ENCODE results near the gene OLFM3. TPM values are rescaled to one million over a fixed set of nuclear protein-coding genes. Genes with fewer than 3 reads are reported as not detected.

OLFM3 gene
- total RNA-seq, 1 donor from 2014 or later = not detected

DNA sequence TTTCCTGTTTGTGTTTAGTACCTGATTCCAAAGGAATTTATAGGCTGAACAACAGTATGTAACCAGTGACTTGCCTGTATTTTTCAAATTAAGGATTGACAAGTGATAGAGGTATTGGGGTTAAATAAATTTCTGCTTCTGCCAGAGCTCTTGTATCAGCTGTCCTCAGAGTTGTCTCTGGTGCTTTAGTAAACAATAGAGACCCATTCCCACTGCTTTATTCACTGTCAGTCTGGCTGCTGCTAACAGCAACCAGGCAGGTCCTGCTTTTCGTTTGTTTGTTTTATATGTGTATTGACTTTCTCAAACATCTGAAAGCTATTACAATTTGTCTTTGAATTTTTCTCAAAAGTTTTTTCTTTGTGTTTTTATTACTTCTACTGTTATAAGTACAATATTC is 76.1 kb downstream of the OLFM3 start:
- Histone ChIP-seq H3K4me3 (ENCODE audit: low read depth, low read length) (no peak overlapping the region), H3K27me3 (ENCODE audit: control insufficient read depth, insufficient read depth, low read length) (no peaks in the 10 kb centered on the region), H3K36me3 (ENCODE audit: control insufficient read depth, insufficient read depth, low read length) (no peaks in the 10 kb centered on the region)
- DNase-seq (ENCODE audit: low read depth) (no peak), FAIRE-seq (no peak)
- TF ChIP-seq, protein P1, sequence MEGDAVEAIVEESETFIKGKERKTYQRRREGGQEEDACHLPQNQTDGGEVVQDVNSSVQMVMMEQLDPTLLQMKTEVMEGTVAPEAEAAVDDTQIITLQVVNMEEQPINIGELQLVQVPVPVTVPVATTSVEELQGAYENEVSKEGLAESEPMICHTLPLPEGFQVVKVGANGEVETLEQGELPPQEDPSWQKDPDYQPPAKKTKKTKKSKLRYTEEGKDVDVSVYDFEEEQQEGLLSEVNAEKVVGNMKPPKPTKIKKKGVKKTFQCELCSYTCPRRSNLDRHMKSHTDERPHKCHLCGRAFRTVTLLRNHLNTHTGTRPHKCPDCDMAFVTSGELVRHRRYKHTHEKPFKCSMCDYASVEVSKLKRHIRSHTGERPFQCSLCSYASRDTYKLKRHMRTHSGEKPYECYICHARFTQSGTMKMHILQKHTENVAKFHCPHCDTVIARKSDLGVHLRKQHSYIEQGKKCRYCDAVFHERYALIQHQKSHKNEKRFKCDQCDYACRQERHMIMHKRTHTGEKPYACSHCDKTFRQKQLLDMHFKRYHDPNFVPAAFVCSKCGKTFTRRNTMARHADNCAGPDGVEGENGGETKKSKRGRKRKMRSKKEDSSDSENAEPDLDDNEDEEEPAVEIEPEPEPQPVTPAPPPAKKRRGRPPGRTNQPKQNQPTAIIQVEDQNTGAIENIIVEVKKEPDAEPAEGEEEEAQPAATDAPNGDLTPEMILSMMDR (IDR thresholded peaks at IDR 0.05; ENCODE audit: insufficient read depth, low read length, severe bottlenecking) = no peak

DNA sequence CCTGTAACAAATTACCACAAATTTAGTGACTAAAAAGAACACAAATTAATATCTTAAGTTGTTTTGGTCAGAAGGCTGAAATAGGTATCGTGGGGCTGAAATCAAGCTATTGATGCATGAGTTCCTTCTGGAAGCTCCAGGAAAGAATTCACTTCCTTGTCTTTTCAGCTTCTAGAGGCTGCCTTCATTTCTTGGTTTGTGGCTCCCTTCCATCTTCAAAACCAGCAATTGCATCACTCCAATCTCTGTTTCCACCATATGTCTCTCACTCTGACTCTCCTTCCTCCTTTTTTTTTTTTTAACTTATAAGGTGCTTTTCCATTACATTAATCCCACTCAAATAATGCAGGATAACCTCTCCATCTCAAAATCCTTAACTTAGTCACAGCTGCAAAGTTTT is 78.4 kb downstream of the OLFM3 start:
- Histone ChIP-seq H3K4me3 (ENCODE audit: low read depth, low read length) (no peak overlapping the region), H3K36me3 (ENCODE audit: control insufficient read depth, insufficient read depth, low read length) (no peaks in the 10 kb centered on the region), H3K27me3 (ENCODE audit: control insufficient read depth, insufficient read depth, low read length) (no peaks in the 10 kb centered on the region)
- DNase-seq (ENCODE audit: low read depth) (no peak), FAIRE-seq (no peak)
- TF ChIP-seq, protein P1 (IDR thresholded peaks at IDR 0.05; ENCODE audit: insufficient read depth, low read length, severe bottlenecking) = no peak

DNA sequence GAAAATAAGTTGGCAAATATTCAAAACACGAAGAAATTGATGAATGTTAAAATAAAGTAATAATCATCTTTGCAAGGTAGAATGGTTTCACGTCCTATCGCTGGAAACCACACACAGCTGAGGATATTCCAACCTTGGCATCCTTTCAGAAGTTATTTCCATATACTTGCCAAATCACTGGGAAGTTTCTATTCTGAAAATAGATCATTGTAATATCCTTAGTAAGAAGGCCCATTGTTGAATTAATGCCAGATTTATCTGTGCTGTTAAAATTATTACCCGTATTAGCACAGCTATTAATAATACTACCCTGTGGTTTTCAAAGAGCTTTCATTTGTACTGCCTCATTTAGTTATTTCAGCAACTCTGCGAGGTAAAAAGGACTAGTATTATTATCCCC is 81.1 kb downstream of the OLFM3 start:
- Histone ChIP-seq H3K36me3 (ENCODE audit: control insufficient read depth, insufficient read depth, low read length) (no peaks in the 10 kb centered on the region), H3K27me3 (ENCODE audit: control insufficient read depth, insufficient read depth, low read length) (no peaks in the 10 kb centered on the region), H3K4me3 (ENCODE audit: low read depth, low read length) (no peak overlapping the region)
- no peak for FAIRE-seq
- no peak for DNase-seq (ENCODE audit: low read depth)
- TF ChIP-seq, protein P1 (IDR thresholded peaks at IDR 0.05; ENCODE audit: insufficient read depth, low read length, severe bottlenecking) = no peak

DNA sequence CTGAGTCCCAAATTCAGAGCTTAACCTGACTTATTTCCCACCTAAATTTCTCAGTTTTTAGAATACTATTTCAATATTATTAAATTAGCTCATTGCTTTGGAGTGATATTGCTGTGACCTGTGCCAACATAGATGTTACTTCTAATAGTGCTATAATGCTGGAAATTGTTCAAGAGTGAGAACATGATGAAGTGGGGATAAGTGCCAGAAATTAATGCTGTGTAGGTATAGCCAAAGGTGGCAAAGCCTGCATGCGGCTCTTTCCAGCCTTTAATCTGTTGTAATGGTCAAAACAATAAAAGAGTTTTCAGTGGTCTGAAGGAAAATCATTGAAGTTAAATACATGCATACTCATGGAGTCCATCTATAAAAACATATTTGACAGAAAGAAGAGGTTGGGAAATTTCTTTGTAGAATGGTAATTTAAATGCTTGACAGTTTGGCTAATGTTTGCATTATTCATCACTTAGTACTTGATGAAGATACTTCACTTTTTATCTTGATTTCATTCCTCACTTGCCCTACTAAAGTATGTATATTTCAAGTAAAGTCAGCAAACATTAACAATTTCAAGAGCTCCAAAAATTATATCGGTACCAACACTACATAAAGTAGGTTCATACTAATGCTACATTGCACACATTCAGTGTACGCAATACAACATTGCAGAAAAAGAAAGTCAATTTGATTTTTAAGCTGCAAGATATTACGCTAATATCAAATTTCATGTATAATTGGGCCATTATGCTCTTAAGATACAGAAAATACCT is 82.1 kb downstream of the OLFM3 start:
- H3K4me3 ChIP-seq (ENCODE audit: low read depth, low read length) = no peak overlapping the region
- DNase-seq (ENCODE audit: low read depth) = no peak
- TF ChIP-seq, protein P1 (IDR thresholded peaks at IDR 0.05; ENCODE audit: insufficient read depth, low read length, severe bottlenecking) = no peak
- H3K36me3 ChIP-seq (ENCODE audit: control insufficient read depth, insufficient read depth, low read length) = no peaks in the 10 kb centered on the region
- H3K27me3 ChIP-seq (ENCODE audit: control insufficient read depth, insufficient read depth, low read length) = no peaks in the 10 kb centered on the region
- no peak for FAIRE-seq

DNA sequence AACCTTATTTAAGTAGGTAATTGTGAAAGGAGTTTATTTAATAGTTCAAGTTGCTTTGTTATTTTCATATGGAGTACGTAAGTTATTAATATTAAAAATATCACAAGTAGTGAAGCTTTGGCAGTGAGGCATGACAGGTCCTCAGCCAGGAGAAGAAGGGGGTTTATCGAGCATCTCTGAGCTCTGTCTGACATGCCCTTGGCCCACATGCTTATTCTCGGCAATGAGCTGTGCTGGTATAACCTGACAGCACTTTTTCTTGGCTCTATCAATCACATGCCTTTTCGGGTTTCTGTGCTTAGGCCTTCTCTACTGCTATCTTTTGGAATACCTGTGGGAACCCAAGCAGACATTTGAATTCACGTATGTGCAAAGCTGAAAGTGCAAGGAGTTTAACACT is 84.8 kb downstream of the OLFM3 start:
- no peak for FAIRE-seq
- Histone ChIP-seq H3K4me3 (ENCODE audit: low read depth, low read length) (no peak overlapping the region), H3K36me3 (ENCODE audit: control insufficient read depth, insufficient read depth, low read length) (no peaks in the 10 kb centered on the region), H3K27me3 (ENCODE audit: control insufficient read depth, insufficient read depth, low read length) (no peaks in the 10 kb centered on the region)
- no peak for DNase-seq (ENCODE audit: low read depth)
- TF ChIP-seq, protein P1 (IDR thresholded peaks at IDR 0.05; ENCODE audit: insufficient read depth, low read length, severe bottlenecking) = no peak

DNA sequence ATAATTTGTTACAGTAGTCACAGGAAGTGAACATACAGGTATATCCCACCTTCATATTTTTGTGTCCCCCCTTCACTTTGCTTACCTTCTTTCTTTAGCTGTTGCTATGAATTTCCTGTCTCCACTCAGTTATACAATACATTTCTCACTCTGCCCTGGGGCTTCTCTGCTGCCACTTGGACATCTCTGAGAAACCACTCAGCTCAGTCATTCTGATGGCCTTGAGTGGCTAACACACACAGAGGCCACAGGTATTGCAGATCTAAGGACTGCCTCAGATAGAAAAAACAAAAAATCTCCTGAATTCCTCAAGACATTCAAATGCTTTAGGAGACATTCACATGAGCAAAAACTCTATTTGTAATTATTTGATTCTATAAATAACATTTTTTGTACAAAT is 87.7 kb downstream of the OLFM3 start:
- TF ChIP-seq, protein P1 (IDR thresholded peaks at IDR 0.05; ENCODE audit: insufficient read depth, low read length, severe bottlenecking) = no peak
- FAIRE-seq = no peak

More for the DNA sequence above, 87.7 kb downstream of the OLFM3 start:
- no peak overlapping the region for H3K4me3 ChIP-seq (ENCODE audit: low read depth, low read length)
- DNase-seq (ENCODE audit: low read depth) = no peak
- no peaks in the 10 kb centered on the region for H3K36me3 ChIP-seq (ENCODE audit: control insufficient read depth, insufficient read depth, low read length)
- no peaks in the 10 kb centered on the region for H3K27me3 ChIP-seq (ENCODE audit: control insufficient read depth, insufficient read depth, low read length)

Measured in bronchial epithelial cell (primary cell).